GM18502 (cell line): ENCODE results near the gene RAB37.

Experiments
- ATAC-seq: cut with Tn5 transposase; IDR thresholded peaks from one replicate; pipeline ENCODE4 v1.9.1; 2021; ENCODE audit warnings: mild to moderate bottlenecking; ENCODE audit not compliant: unreplicated experiment, poor library complexity

RAB37 gene

GRCh38 chr17:74736513-74737298 is at the start of gene RAB37:
Gene RAB37, plus strand, starts transcription at chr17:74737256. Its CDS starts 17 bp downstream, at chr17:74737273.
- ATAC-seq, result peak; percentile 38

DNA sequence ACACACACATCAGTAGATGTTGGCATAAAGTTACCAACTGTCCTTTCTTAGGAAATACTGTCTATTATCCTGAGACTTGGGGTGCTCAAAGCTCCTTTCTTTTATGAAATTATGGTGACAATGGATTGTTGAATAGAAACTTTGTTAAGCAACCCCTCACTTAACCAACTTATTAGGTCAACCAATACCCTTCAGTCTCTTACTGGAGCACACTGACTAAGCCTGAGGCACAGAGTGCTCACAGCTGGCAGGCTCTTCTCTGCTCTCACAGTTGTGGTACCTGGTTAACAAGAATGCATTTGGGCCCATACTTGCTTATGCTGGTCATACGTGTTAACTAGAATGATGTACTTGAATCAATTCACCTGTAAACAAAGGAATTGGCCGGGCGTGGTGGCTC is 49.2 kb upstream of the RAB37 start:
- ATAC-seq, result no peak

- ATAC-seq, result no peak
These were observed 46.6 kb upstream of the RAB37 start for GRCh38 chr17:74690409-74690825.

- ATAC-seq, result no peak
These were observed 45.9 kb upstream of the RAB37 start for GRCh38 chr17:74691151-74691550.

DNA sequence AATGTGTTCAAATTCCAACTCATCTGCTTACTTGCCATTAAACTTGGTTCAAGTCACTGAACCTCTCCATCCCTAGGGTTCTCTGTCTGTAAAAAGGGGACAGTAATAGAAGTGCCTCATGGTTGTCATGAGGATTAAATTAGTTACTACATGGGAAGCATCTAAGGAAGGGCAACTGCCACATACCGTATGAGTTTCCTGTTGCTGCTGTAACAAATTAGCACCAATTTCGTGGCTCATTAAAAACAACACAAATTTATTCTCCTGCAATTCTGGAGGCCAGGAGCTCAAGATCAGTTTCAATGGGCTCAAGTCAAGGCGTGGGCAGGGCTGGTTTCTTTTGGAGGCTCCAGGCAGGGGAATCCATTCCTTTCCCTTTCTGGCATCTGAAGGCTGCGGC is 43.0 kb upstream of the RAB37 start:
- no peak for ATAC-seq

DNA sequence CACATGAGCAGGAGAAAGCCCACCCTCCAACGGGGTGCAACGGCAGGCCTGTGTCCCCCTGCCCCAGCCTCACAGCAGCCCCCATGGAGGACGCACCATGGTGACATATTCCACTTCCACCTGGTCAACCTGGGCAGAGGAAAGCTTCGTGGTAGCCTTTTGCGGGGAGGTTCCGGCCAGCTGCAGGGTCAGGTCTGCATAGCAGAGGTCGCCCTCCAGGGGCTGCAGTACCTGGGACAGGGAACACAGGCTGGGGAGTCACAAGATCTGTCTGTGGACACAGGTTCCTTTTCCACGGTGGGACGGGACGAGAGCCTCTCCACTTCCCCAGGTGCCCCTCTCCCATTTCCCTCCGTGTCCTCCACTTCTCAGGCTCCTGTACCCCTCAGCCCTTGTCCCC is 41.4 kb upstream of the RAB37 start:
- ATAC-seq, result no peak

DNA sequence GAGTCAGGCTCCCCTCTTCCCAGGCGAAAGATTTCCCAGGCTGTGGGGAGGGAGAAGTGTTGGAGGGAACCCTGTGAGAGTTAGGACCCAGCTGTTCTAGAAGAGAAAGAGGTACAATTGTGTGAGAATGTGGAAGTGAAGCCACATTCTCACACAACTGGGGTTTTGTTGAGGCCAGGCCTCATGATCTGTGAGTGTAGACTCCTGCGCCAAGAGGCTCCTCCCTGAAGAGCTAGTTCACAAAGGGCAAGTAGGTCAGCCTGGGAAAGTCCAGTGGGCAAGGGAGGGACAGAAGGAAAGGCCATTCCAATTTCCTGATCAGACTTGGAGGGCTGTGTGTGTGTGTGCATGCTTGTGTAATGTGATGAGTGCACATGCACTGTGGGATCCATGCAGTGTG is 39.5 kb upstream of the RAB37 start:
- no peak for ATAC-seq

DNA sequence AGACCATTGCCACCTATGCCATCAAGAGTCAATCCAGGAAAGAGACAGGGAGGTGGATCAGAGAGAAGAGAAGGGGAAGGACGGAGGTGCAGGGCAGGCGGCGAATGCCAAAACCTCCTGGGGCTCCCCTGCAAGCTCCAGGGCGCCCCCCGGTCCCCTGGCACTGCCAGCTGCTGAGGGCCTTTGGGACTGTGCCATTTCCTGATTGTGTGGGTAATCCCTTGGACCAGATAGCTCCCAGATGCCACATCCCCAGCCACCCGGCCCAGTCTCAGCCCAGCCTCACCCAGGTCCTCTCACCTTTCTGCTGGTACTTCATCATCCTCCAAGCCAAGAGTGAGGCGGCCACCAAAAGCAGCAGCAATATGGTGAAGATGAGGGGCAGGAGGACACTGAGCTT is 39.0 kb upstream of the RAB37 start:
- no peak for ATAC-seq

GRCh38 chr17:74699236-74699635 is 37.8 kb upstream of the RAB37 start:
- ATAC-seq, result no peak

GRCh38 chr17:74702116-74702871 is 34.8 kb upstream of the RAB37 start:
- ATAC-seq, result no peak

DNA sequence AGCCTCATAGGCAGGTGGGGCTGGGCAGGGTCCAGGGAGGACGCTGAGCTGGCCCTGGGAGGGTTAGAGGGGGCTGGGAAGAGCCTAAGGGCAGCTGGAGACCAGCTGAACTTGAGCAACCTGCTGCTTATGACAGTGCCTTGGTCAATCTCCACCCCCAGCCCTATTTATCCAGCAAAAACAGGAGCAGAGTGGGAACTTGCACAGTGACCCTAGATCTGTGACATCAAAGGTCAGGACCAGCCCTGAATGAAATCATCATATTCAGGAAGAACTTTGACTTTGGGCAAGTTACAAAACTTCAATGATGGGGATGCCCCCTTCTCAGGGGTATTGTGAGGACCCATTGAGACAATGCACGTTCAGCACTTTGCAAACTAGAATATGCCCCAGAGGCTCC is 33.7 kb upstream of the RAB37 start:
- ATAC-seq, result no peak

- ATAC-seq, result no peak
These were observed 32.5 kb upstream of the RAB37 start for GRCh38 chr17:74704544-74704943.

- no peak for ATAC-seq
These were observed 25.8 kb upstream of the RAB37 start for GRCh38 chr17:74711058-74711824.

DNA sequence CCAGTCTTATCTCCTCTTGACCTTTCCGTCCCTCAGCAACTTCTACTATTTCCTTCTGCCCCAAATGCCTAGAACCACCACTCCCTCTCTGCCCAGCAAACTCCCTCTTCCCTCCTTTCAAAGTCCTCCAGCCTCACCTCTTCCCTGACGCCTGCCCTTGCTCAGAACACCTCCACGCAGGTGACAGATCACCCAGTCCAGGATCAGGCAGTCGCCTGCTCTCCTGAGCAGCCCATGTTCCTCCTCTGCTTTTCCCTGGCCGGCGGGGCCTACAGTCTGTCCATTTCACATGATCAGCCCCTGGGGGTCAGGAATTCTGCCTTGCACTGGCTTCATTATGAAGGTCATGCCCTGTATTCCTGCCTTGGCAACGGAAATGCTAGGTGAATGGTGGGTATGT is 24.8 kb upstream of the RAB37 start:
- no peak for ATAC-seq

DNA sequence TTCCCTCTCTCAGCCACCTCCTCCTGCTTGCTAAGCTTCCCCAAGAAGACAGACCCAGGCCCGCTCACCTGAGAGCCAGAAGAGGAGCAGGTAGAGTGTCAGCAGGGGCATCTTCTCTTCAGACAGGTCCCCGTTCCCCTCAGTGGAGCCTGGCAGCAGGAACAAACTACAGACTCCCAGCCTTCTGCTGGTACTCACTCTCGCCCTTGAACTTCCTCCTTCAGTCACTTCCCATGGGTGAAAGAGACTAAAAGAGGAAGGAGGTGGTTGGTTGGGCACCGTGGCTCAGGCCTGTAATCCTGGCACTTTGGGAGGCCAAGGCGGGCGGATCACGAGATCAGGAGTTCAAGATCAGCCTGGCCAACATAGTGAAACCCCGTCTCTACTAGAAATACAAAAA is 24.3 kb upstream of the RAB37 start, which contains the start of gene CD300LF:
CD300LF (minus strand) TSS at position 168 of the 400 bp plus-strand sequence; CDS start at position 111, 57 bp downstream.
- ATAC-seq, result no peak

DNA sequence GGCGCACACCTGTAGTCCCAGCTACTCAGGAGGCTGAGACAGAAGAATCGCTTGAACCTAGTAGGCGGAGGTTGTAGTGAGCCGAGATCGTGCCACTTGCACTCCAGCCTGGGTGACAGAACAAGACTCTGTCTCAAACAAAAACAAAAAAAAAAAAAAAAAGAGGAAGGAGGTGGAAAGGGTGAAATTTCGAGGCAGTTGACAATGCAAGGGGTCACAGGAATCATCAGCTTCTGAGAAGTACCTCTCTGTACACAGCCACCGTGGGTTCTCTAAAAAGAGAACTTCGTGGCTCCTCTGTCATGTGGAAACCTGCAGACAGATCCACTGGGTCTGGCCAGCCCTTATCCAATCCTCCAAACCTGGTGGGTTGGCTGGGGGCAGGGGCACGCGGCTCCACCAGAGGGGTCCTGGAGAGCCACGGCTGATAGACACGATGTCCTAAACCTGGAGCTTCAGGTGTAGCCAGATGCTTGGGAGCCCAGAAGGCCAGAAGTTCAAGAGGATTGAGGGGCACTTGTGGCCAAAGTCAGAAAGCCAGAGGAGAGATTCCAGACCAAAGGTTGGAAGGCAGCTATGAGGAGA is 23.8 kb upstream of the RAB37 start:
- ATAC-seq, result no peak

DNA sequence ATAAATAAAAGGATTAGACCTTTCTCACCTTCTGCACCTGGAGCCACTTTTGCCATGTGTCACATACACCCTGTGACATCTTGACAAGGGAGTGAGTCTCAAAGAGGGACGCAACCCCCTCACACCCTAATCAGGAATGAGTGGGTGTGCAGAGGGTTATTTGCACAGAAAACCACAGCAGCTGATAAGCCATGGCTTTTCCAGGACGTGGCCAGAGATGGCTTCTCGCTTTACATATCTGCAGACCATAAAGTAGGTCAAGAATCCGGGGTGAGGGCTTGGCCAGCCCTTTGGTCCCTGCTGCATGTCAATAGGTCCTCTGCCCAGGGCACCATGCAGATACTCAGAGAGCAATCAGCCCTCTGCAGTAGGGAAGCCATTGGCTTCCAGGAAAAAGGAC is 21.9 kb upstream of the RAB37 start:
- no peak for ATAC-seq

DNA sequence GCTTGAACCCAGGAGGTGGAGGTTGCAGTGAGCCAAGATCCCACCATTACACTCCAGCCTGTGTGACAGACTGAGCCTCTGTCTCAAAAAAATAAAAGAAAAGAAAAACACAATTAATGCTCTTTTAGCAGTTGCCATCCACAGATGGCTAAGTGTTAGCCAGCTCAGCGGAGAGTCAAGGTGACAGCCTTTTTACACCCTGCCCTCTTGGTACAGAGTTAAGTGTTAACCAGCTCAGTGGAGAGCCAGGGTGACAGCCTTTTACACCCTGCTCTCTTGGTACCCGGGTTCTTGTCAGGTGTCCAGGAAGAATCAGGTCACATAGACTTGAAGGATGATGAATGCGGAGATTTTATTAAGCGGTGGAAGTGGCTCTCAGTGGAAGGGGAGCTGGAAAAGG is 16.6 kb upstream of the RAB37 start:
- no peak for ATAC-seq

- ATAC-seq, result no peak
These were observed 14.3 kb upstream of the RAB37 start for GRCh38 chr17:74722782-74723181.

DNA sequence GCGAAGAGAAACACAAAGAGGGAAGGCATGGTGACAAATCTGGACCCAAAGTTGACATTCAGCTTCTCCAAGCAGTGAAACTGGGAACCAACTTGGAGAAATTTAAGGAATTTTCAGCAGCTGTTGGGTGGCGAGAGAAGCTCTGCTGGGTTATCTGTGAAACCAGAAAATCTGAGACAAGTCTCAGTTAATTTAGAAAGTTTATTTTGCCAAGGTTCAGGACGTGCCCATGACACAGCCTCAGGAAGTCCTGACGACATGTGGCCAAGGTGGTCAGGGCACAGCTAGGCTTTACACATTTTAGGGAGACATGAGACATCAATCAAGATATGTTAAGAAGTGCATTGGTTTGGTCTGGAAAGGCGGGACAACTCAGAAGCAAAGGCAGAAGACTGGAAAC is 13.2 kb upstream of the RAB37 start:
- no peak for ATAC-seq

DNA sequence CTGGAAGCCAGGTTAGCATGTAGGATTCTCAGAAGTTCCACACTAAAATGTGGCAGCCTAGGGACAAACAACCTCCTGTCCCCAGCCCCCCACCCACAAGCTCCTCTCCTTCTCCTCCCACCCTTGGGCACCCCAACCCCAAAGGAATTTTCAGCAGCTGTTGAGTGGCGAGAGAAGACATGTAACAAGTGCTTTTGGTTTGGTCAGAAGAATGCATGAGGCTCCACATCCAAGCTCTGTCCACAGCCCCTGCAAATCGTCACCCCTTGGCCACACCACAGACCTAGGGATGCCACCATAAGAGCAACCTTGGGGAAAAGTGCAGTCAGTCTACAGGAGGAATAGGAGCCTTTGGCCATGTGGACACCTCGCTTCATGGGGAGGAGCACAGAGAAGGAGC is 11.9 kb upstream of the RAB37 start:
- ATAC-seq, result no peak
